GM19025 (cell line): ENCODE results near the gene POLDIP2.

Source experiments
- ATAC-seq: cut with Tn5 transposase; IDR thresholded peaks from one replicate; pipeline ENCODE4 v1.9.1; 2021; ENCODE audit warnings: mild to moderate bottlenecking, low read depth, moderate library complexity; ENCODE audit not compliant: unreplicated experiment

Gene POLDIP2

DNA sequence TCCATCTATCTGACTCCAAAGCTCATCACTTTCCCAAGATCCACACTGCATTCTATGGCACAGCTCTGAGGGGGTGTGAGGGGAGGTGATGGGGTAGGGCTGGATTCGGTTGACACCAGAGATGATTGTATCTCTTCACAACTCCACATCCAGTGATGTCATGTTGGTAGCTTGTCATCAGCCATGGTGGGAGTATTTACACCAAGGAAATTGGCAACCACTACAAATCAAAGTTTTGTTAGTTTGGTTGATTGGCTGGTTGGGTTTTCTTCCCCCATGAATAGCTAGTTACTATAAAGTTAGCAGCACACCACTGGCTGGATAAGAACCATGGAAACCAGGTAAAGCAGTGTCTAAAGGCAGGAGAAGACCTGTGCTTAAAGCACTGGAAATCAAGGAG, 33.7 kb upstream of the POLDIP2 start:
- ATAC-seq = no peak

DNA sequence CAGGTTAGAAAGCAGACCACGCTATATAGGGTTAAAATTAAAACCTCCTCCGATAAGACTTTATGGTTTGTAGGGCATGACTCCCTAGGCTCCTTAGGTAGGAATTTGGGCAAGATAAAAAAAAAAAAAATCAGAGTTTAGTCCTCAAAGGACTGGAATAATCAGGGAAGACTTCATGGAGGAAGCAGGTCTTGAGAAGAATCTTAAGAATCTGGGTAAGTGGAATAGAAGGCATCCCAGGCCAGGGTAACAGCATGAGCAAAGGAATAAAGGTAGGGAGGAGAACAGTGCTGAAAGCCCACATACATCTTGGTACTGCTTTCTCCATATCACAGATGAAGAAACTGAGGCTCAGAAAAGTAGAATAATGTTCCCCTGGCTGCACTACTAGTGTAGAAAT, 33.2 kb upstream of the POLDIP2 start:
- no peak for ATAC-seq

DNA sequence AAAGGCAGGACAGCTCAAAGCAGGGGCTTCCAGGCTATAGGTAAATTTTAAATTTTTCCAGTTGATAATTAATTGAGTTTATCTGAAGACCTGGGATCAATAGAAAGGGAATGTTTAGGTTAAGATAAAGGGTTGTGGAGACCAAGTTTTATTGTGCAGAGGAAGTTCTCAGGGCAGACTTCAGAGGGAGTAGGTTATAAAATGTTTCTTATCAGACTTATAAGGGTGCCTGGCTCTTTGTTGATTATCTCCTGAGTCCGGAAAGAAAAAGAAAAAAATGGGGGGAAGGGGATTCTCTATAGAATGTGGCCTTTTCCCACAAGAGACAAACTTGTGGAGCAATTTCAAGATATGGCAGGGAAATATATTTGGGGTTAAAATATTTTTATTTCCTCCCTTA, 32.8 kb upstream of the POLDIP2 start:
- no peak for ATAC-seq

DNA sequence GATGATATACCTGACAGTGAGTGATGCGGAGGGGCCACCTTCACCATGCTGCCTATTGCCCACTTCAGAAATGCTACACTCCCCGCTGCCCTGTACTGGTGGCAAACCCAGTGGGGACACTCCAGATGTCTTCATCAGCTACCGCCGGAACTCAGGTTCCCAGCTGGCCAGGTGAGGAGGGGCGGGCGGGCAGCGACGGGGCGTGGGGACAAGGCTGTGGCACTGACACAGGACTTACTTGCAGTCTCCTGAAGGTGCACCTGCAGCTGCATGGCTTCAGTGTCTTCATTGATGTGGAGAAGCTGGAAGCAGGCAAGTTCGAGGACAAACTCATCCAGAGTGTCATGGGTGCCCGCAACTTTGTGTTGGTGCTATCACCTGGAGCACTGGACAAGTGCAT, 30.8 kb upstream of the POLDIP2 start:
- no peak for ATAC-seq

DNA sequence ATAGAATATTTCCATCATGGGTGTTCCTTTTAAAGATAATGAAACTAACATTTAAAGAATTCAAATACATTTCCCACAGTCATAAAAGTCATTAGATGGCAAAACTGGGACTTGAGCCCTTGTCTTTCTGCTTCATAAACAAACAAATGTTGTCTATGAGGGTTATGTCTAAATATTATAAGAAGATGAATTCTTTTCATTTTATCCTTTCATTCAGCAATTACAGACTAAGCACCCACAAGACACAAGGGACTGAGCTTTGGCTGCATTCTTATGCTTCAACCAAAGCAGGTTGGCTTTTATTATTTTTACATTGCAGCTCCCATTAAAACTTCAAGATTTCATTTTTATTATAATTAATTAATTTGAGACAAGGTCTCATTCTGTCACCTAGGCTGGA, 29.1 kb upstream of the POLDIP2 start:
- ATAC-seq = no peak

DNA sequence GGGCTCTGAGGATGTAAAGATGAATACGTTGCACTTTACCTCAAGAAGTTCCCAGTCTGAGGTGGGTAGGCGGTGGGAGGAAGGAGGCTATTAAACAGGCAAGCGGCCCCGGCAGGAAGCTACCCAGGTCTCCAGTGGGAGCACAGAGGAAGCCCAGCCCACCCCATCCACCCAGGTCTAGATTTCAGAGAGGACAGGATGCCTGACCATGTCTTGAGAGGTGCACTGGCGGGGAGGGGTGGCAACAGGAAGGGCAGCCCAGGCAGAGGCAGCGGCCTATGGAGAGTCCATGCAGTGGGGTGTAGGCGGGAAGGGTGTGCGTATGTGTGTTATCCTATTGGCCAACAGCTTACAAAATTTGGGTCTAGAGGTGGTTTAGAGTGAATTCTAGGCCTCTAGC, 28.1 kb upstream of the POLDIP2 start:
- ATAC-seq = no peak

DNA sequence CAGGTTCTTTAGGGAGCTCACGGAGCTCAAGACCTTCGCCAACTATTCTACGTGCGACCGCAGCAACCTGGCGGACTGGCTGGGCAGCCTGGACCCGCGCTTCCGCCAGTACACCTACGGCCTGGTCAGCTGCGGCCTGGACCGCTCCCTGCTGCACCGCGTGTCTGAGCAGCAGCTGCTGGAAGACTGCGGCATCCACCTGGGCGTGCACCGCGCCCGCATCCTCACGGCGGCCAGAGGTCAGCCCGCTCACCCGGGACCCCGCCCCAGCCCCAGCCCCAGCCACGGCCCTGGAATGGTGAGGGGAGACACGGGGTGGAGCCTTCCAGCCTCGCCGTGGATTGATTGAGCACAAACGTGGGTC, 27.7 kb upstream of the POLDIP2 start:
- no peak for ATAC-seq

DNA sequence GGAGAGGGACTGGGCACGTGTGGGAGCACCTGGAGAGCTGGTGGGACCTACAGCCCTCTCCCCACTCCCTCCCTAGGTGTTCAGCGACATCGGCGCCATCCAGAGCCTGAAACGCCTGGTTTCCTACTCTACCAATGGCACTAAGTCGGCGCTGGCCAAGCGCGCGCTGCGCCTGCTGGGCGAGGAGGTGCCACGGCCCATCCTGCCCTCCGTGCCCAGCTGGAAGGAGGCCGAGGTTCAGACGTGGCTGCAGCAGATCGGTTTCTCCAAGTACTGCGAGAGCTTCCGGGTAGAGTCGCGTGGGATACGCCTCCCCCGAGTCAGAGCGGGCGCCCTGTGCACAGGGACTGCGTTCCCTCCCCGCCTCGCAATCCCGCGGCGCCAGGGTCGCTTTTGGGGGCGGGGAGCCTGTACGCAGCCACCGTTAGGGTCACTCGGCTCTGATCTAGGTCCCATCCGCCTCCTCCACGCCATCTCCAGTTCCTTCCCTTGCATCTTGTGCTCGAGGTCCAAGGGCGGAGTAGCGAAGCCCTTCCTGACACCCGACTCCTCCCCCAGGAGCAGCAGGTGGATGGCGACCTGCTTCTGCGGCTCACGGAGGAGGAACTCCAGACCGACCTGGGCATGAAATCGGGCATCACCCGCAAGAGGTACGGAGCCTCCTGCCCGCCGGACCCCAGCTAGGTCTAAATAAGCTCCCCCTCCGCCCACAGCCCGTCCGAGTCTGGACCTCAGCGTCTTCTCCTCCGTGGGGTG, 27.1 kb upstream of the POLDIP2 start:
- peak; percentile 81 for ATAC-seq

DNA sequence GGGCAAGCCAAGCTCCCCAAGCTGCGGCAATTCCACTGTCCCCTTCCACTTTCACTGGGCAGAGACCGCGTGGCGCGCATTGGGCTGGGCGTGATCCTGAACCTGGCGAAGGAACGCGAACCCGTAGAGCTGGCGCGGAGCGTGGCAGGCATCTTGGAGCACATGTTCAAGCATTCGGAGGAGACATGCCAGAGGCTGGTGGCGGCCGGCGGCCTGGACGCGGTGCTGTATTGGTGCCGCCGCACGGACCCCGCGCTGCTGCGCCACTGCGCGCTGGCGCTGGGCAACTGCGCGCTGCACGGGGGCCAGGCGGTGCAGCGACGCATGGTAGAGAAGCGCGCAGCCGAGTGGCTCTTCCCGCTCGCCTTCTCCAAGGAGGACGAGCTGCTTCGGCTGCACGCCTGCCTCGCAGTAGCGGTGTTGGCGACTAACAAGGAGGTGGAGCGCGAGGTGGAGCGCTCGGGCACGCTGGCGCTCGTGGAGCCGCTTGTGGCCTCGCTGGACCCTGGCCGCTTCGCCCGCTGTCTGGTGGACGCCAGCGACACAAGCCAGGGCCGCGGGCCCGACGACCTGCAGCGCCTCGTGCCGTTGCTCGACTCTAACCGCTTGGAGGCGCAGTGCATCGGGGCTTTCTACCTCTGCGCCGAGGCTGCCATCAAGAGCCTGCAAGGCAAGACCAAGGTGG, 24.0 kb upstream of the POLDIP2 start:
- no peak for ATAC-seq

DNA sequence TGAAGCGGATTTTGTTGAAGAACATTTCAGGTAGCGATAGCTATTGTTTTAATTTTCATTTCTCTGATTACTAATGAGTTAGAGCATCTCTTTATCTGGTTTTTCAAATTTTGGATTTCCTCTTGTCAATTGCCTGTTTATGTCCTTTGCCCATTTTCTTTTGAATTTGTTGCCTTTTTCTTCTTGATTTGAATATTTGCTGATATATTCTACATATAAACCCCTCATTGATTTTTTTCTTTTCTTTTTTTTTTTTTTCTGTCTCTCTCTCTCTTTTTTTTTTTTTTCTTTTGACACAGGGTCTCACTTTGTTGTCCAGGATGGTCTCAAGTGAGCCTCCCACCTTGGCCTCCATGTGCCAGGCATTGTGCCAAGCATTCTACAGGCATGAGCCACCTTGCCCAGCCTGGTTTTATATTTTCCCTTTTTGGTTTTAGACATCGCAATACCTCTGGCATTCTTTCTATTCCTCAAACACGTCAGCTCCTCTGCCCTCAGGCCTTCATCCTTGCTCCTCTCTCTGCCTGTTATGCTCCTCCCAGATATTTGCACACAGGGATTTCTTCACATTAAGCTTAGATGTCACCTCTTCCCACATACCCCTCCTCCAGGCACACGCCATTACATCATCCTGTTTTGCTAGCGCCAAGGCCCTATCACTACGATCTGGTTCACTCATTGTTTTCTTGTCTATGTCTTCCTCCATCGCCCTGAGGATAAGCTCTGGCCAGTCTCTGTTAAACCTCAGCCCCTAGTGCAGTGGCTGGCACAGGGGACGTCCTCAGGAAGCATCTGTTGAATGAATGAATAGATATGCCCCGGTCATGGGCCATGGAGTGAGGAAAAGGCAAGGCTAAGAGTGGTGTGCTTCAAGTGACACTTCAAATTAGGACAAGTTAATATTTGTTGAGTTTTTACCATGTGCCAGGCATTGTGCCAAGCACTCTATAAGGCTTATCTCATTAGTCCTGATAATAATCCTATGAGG, 22.8 kb upstream of the POLDIP2 start:
- no peak for ATAC-seq

DNA sequence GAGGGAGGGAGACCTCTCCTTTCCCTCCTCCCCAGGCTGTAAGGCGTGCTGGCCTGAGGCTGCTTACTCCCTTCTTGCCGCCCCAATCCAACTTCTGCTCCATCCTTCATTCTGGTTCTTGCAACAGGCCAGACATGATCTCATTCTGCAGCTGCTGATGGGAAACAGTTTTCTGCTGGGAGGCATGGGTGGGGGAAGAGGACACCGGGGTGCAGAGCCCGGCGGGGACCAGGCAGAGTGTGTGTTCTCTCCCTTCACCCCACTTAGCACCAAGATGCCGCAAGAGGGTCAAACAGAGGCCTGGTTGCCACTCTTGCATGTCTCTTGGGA, 15.6 kb upstream of the POLDIP2 start:
- ATAC-seq = no peak

DNA sequence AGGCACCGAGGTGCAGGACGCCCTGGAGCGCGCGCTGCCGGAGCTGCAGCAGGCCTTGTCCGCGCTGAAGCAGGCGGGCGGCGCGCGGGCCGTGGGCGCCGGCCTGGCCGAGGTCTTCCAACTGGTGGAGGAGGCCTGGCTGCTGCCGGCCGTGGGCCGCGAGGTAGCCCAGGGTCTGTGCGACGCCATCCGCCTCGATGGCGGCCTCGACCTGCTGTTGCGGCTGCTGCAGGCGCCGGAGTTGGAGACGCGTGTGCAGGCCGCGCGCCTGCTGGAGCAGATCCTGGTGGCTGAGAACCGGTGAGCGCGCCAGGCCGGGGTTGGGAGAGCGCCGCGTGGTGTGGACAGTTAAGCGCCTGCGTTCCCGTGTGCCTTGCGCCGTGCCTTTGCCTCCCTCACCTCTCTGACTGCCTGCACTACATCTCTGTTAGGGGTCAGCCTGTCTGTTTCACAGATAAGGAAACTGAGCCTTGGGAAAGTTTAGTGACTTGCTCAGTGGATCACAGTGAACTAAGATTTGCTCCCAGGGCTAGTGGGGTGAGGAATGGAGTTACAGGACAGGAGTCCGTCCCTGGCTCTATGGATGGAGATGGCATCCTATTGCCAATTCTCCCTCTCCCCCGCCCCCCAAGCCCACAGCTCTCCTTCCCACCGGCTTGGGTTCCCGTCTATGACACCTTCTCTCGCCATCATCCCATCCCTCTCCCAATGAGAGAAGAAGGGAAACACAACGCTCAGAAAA, 15.0 kb upstream of the POLDIP2 start:
- peak; percentile 8 for ATAC-seq

DNA sequence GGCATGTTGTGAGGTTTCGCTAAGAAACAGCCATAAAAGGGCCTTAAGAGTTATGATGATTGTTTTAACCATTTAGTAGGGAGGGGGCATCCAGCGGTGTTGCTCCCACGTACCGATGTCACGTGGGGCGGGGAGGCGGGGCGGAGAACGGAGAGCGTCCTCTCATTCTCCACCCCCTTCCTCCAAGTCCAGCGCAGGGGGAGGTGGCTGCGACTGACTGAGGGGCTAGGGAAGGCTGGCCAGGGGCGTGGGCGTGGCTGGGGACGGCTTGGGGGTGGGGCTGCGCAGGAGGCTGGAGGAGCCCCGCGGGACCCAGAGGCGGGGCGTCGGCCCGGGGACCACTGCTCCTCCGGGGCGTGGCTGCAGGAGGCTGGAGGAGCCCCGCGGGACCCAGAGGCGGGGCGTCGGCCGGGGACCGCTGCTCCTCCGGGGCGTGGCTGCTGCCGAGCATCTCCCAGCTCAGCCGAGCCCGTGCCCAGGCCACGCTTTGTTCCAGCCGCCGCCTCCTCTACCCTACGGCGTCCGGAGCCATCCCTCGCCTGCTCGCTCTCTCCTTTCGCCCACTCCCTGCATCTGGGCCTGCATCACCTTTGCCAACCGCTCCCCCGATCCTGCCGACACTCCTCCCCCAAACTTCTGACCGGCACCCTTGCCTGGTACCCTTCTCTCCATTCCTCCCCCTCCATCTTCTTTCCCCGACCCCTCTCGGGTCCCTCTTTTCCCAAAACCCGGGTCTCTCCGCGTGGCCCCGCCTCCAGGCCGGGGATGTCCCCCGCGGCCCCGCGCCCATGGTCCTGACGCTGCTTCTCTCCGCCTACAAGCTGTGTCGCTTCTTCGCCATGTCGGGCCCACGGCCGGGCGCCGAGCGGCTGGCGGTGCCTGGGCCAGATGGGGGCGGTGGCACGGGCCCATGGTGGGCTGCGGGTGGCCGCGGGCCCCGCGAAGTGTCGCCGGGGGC, 14.2 kb upstream of the POLDIP2 start, which contains the start of gene SARM1:
SARM1 (plus strand) TSS at position 450 of the 958 bp plus-strand sequence; CDS start at position 789, 339 bp downstream.
- peak; percentile 83 for ATAC-seq

DNA sequence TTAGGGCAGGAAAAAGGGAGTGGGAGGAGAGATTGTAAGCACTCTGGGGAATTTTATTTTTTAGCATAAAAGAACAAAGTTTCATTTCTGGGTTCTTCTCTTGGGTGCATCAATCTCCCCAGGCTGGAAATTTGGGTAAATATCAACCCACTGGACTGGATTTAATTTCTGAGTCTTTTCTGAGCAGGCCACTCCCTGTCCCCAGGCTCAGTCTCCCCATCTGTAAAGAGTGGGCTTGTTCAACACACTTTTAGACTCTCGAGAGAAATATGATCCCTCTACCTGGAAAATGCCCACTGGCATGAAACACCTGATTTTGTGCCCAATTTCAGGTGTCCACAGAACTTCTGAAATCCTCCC, 13.4 kb upstream of the POLDIP2 start:
- ATAC-seq = no peak

DNA sequence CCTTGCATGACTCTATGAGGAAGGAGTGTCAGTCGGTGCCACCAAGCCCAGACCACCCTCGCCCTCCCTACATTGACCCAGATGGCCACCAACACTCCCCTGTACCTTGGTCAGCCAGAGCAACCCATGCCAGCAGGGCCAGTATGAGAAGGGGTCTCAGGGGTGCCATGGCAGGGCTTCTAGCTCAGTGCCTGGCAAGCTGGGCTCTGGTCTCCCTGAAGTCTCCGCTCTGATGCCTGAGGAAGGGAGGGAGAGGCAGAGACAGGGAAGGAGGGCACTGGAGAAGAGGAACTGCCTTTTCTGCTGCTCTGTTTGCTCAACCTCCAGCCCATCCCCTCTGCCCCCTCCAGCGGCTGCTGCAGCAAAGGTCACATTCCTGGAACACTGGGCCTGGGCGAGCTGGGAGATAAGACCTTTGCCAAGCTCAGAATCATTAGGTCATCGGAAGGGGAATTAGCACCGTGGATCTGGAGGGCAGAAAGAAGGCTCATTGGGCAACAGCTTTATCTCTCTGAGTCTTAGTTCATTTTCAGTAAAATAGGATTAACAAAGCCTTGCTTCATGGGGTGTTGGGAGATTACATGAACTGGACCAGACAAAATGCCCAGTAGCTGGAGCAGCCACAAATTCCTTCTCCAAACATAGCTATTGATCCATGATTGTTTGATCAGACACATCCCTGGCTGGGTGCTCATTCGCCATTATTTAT, 12.9 kb upstream of the POLDIP2 start, which contains the start of gene VTN:
VTN (minus strand) TSS at position 273 of the 709 bp plus-strand sequence; CDS start at position 169, 104 bp downstream.
- no peak for ATAC-seq

DNA sequence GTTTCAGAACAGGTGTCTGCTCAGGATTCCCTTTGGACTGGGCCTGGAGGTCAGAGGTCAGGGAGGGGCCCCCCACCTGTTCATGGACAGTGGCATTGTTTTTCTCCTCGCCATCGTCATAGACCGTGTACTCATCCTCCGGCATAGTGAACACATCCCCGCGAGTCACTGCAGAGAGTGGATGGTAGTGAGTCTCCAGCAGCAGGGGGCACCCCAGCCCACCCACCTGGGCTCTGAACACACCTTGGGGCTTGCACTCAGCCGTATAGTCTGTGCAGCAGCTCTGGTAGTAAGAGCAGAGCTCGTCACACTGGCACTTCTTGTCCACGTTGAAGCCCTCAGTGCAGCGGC, 12.3 kb upstream of the POLDIP2 start:
- ATAC-seq = no peak

DNA sequence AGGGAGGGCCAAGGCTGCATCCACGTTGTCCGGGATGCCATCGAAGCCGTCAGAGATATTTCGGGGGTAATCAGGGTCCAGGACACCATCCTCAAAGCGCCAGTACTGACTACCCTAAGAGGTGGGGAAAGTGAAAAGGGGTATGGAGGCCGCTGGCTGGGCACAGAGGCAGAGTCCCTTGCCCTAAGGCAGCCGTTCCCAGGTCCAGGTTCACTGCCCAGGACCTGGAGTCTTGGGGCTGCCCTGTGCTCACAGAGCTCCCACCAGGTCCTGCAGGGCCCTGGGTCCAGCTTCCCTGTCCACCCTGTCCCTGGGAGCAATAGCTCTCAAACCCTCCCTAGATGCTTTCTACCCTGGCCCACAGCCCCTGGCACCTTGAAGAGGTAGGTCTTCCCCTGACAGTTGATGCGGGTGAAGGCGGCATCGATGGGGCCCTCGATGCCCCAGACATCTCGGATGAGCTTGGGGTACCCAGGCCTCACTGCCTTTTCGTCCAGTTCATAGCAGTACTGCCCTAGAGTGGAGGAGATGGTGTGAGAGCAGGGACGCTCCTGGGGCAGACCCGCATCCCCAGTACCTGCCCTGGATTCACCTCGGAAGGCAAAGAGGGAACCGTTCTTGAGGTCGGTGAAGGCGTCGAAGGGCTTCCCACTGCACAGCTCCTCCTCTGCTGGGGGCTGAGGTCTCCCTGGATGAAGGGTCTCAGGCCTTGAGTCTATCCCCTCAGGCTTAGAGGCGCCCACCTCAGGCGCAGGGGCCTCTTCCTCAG, 11.8 kb upstream of the POLDIP2 start:
- no peak for ATAC-seq

DNA sequence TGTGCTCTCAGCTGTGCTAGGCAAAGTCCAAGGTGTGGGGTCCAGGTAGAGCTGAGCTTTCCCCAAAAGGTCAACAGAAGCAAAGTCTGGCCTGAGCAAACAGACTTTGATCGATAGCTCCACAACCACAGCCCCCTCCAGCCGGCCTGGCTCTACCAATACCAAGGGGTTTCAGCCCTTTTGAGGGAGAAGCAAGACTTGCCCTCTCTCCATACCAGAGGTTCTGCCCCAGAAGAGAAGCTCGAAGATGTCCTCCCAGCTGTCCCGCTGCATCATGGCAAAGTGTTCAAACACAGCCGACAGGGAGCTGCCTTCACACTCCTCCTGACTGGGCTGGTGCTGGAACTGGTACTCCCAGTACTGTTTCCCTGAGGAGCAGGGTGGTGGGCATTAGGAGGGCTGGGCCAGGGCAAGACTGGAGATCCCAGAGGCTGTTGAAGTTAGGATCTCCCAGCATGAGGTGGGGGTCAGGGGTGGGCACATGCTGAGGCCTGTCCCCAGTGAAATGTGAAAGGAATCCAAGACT, 11.0 kb upstream of the POLDIP2 start:
- ATAC-seq = no peak
